Smooth muscle cell (in vitro differentiated cells): ENCODE data around the gene EVC2. TPM values are rescaled to one million over a fixed set of nuclear protein-coding genes. Genes with fewer than 3 reads are reported as not detected.

Source experiments
- DNase-seq: peaks from one replicate; lab custom pipeline; 2025; ENCODE audit not compliant: unreplicated experiment; lab: John Stamatoyannopoulos, UW
- H2AFZ ChIP-seq: fragments of 200-600 bp; sonication (generic); 2 replicates; pipeline ENCODE4 v1.6.0; 2016; ENCODE audit warnings: antibody characterized with exemption, low read depth, mild to moderate bottlenecking
- H3F3A ChIP-seq: fragments of 200-600 bp; sonication (generic); 2 replicates; pipeline ENCODE4 v1.6.0; 2017; ENCODE audit warnings: antibody characterized with exemption, low read depth
- H3K27ac ChIP-seq: fragments of 200-600 bp; sonication (generic); 2 replicates; pipeline ENCODE4 v1.5.1; 2016; ENCODE audit warnings: low read depth, mild to moderate bottlenecking
- H3K27me3 ChIP-seq: fragments of 200-600 bp; sonication (generic); 2 replicates; pipeline ENCODE4 v1.6.1; 2016; ENCODE audit warnings: low read depth, mild to moderate bottlenecking
- H3K36me3 ChIP-seq: fragments of 200-600 bp; sonication (generic); 2 replicates; pipeline ENCODE4 v1.5.1; 2016; ENCODE audit warnings: low read depth
- H3K4me1 ChIP-seq: fragments of 200-600 bp; sonication (generic); 2 replicates; pipeline ENCODE4 v1.5.1; 2016; ENCODE audit warnings: low read depth
- H3K4me2 ChIP-seq: fragments of 200-600 bp; sonication (generic); 2 replicates; pipeline ENCODE4 v1.6.0; 2016; ENCODE audit warnings: mild to moderate bottlenecking
- H3K4me3 ChIP-seq: fragments of 200-600 bp; sonication (generic); 2 replicates; pipeline ENCODE4 v1.5.1; 2016; ENCODE audit warnings: mild to moderate bottlenecking
- H3K79me2 ChIP-seq: fragments of 200-600 bp; sonication (generic); 2 replicates; pipeline ENCODE4 v1.6.0; 2016; ENCODE audit warnings: low read depth, mild to moderate bottlenecking
- H3K9ac ChIP-seq: fragments of 200-600 bp; sonication (generic); 2 replicates; pipeline ENCODE4 v1.6.0; 2016; ENCODE audit warnings: low read depth
- H3K9me3 ChIP-seq: fragments of 200-600 bp; sonication (generic); replicated peaks from 2 replicates; pipeline ENCODE4 v1.5.1; 2016; ENCODE audit warnings: low read depth
- H4K20me1 ChIP-seq: fragments of 200-600 bp; sonication (generic); 2 replicates; pipeline ENCODE4 v1.6.0; 2016; ENCODE audit warnings: low read depth
- WGBS: methylation state at CpG from one replicate; pipeline ENCODE4 v1.1.7; 2016; ENCODE audit warnings: low lambda C conversion rate; 5-methylcytosine and 5-hydroxymethylcytosine counted together
- polyA plus RNA-seq: library from polyadenylated mRNA; unstranded; fragments of >200 nt; fragmentation: Nextera tagmentation; extraction: Ambion mirVana; gene quantifications from 2 replicates; pipeline ENCODE4 v1.2.1, GENCODE V29; 2016
- total RNA-seq: library from RNA; depleted of rRNA; stranded (reverse); fragments of >200 nt; gene quantifications from 2 replicates; pipeline ENCODE4 v1.2.3, GENCODE V29; 2014
- TF ChIP-seq, protein P1 (sequence below): fragments of 200-600 bp; sonication (generic); IDR thresholded peaks from 2 replicates; pipeline ENCODE4 v1.5.1; 2017; ENCODE audit warnings: borderline replicate concordance, mild to moderate bottlenecking, antibody characterized with exemption; ENCODE audit not compliant: insufficient read depth, poor library complexity, severe bottlenecking

The EVC2 gene
- total and polyA plus RNA-seq, 2 experiments from 2014 or later: 6.9 to 7.9 TPM

- H3K4me2 ChIP-seq: no peak overlapping the region
- H3F3A ChIP-seq: no peaks in the 10 kb centered on the region
- H3K4me3 ChIP-seq: no peak overlapping the region
- H2AFZ ChIP-seq: no peak overlapping the region
- no peaks in the 10 kb centered on the region for H3K27me3 ChIP-seq
- no peaks in the 10 kb centered on the region for H3K9me3 ChIP-seq
- H3K79me2 ChIP-seq: no peaks in the 10 kb centered on the region
- no peak overlapping the region for H3K27ac ChIP-seq
- no peak overlapping the region for H3K9ac ChIP-seq
- 73% methylated on average over 1 of the region's 1 CpG for WGBS
- H3K4me1 ChIP-seq: no peaks in the 10 kb centered on the region
- TF ChIP-seq, protein P1, sequence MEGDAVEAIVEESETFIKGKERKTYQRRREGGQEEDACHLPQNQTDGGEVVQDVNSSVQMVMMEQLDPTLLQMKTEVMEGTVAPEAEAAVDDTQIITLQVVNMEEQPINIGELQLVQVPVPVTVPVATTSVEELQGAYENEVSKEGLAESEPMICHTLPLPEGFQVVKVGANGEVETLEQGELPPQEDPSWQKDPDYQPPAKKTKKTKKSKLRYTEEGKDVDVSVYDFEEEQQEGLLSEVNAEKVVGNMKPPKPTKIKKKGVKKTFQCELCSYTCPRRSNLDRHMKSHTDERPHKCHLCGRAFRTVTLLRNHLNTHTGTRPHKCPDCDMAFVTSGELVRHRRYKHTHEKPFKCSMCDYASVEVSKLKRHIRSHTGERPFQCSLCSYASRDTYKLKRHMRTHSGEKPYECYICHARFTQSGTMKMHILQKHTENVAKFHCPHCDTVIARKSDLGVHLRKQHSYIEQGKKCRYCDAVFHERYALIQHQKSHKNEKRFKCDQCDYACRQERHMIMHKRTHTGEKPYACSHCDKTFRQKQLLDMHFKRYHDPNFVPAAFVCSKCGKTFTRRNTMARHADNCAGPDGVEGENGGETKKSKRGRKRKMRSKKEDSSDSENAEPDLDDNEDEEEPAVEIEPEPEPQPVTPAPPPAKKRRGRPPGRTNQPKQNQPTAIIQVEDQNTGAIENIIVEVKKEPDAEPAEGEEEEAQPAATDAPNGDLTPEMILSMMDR: no peak
- peaks cover 6% of the 10 kb centered on the region for H3K36me3 ChIP-seq
- no peaks in the 10 kb centered on the region for H4K20me1 ChIP-seq
- DNase-seq: no peak
Observed at GRCh38 chr4:5558502-5558901, 149.9 kb downstream of the EVC2 start.

DNA sequence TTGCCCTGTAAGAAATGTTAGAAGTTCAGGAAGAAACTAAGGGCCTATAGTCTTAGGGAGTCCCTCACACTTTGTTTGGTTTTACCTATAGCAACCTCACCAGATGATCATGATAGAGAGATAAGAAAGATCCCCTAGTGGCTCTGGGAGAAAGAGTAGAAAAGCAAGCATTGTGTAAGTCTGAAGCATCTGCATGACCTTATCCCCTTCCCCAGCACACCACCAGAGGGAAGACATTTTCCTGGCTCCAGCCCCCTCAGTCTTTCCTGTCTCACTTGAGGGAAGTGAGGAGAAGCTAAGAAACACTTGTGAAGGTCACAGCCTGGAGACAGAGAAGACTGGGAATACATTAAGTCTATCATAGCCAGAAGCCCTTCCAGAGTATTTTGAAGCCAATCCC lies 154.0 kb downstream of the EVC2 start:
- no peaks in the 10 kb centered on the region for H3F3A ChIP-seq
- H3K79me2 ChIP-seq: no peaks in the 10 kb centered on the region
- no peaks in the 10 kb centered on the region for H3K9me3 ChIP-seq
- DNase-seq: no peak
- H3K9ac ChIP-seq: no peak overlapping the region
- H3K36me3 ChIP-seq: no peaks in the 10 kb centered on the region
- H3K27me3 ChIP-seq: no peaks in the 10 kb centered on the region
- no peaks in the 10 kb centered on the region for H3K4me1 ChIP-seq
- no peaks in the 10 kb centered on the region for H4K20me1 ChIP-seq
- no peak overlapping the region for H3K4me3 ChIP-seq
- TF ChIP-seq, protein P1: no peak
- H3K27ac ChIP-seq: no peak overlapping the region
- no peak overlapping the region for H3K4me2 ChIP-seq
- no peak overlapping the region for H2AFZ ChIP-seq

GRCh38 chr4:5553801-5554200 lies 154.6 kb downstream of the EVC2 start:
- Histone ChIP-seq H3K4me1 (no peaks in the 10 kb centered on the region), H2AFZ (no peak overlapping the region), H3K9ac (no peak overlapping the region), H3F3A (no peaks in the 10 kb centered on the region), H3K79me2 (no peaks in the 10 kb centered on the region), H3K27me3 (no peaks in the 10 kb centered on the region), H4K20me1 (no peaks in the 10 kb centered on the region), H3K9me3 (no peaks in the 10 kb centered on the region), H3K36me3 (no peaks in the 10 kb centered on the region), H3K27ac (no peak overlapping the region), H3K4me3 (no peak overlapping the region), H3K4me2 (no peak overlapping the region)
- TF ChIP-seq, protein P1: no peak
- 92% methylated on average over 5 of the region's 5 CpGs for WGBS
- DNase-seq: no peak

DNA sequence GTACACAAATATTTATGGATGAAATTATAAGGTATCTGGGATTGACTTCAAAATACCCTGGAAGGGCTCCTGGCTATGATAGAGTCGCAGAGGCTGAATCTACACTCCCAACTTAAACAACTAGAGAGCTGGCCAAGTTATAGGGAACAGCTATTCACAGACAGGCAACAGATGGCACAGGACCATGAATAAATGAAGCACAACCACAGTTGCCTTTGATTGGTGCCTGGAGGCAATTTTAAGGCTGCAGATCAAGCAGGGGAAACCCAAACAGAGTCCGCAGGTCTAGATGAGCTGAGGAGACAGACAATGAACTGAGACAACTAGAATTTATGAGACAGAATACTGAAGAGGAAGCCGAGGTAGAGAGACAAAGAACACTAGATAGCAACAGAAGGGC lies 155.9 kb downstream of the EVC2 start:
- no peak overlapping the region for H3K9ac ChIP-seq
- no peak for DNase-seq
- H3K36me3 ChIP-seq: peaks cover 4% of the 10 kb centered on the region

More for the DNA sequence above, 155.9 kb downstream of the EVC2 start:
- Histone ChIP-seq H3K4me2 (no peak overlapping the region), H3F3A (no peaks in the 10 kb centered on the region), H4K20me1 (no peaks in the 10 kb centered on the region), H3K4me1 (no peaks in the 10 kb centered on the region), H3K4me3 (no peak overlapping the region), H3K9me3 (no peaks in the 10 kb centered on the region), H3K27ac (no peak overlapping the region), H3K79me2 (no peaks in the 10 kb centered on the region), H2AFZ (no peak overlapping the region), H3K27me3 (no peaks in the 10 kb centered on the region)
- TF ChIP-seq, protein P1: no peak
- 95% methylated on average over 3 of the region's 3 CpGs for WGBS
